Mesendoderm (in vitro differentiated cells): Measurements from ENCODE around the gene FCMR.

Experiments used
- DNase-seq: peaks from one replicate; pipeline ENCODE4 v3.0.0; 2013
- H2AK5ac ChIP-seq: 2 replicates; pipeline ENCODE4 v1.6.1; 2013; ENCODE audit warnings: low read length, inconsistent platforms
- H2BK120ac ChIP-seq: 2 replicates; pipeline ENCODE4 v1.6.1; 2013; ENCODE audit warnings: low read depth, mild to moderate bottlenecking, low read length, moderate library complexity, mixed read lengths
- H2BK15ac ChIP-seq: replicated peaks from 2 replicates; pipeline ENCODE4 v1.6.1; 2013; ENCODE audit warnings: low read depth, mild to moderate bottlenecking, moderate library complexity
- H2BK5ac ChIP-seq: 2 replicates; pipeline ENCODE4 v1.6.1; 2013; ENCODE audit warnings: low read length, inconsistent platforms
- H3K18ac ChIP-seq: 2 replicates; pipeline ENCODE4 v1.6.1; 2013; ENCODE audit warnings: mild to moderate bottlenecking, low read length, mixed read lengths
- H3K23ac ChIP-seq: one replicate; pipeline ENCODE4 v1.6.1; 2013; ENCODE audit warnings: low read length
- H3K27ac ChIP-seq: 2 replicates; pipeline ENCODE4 v1.5.1; 2013; ENCODE audit warnings: low read depth, mild to moderate bottlenecking, inconsistent platforms, low read length, moderate library complexity
- H3K27me3 ChIP-seq: 2 replicates; pipeline ENCODE4 v1.6.1; 2013; ENCODE audit warnings: low read length, control low read depth, mild to moderate bottlenecking, inconsistent platforms; ENCODE audit not compliant: insufficient read depth, poor library complexity
- H3K36me3 ChIP-seq: 2 replicates; pipeline ENCODE4 v1.6.1; 2013; ENCODE audit warnings: low read length, inconsistent platforms; ENCODE audit not compliant: control insufficient read depth, insufficient read depth
- H3K4ac ChIP-seq: one replicate; pipeline ENCODE4 v1.6.1; 2013; ENCODE audit warnings: low read depth, mild to moderate bottlenecking, low read length, moderate library complexity
- H3K4me1 ChIP-seq: 2 replicates; pipeline ENCODE4 v1.6.1; 2013; ENCODE audit warnings: low read depth, low read length, inconsistent platforms; ENCODE audit not compliant: control insufficient read depth
- H3K4me2 ChIP-seq: 2 replicates; pipeline ENCODE4 v1.6.1; 2013; ENCODE audit warnings: low read length
- H3K4me3 ChIP-seq: 2 replicates; pipeline ENCODE4 v1.5.1; 2013; ENCODE audit warnings: mild to moderate bottlenecking, low read length
- H3K56ac ChIP-seq: one replicate; pipeline ENCODE4 v1.6.1; 2013; ENCODE audit warnings: low read length
- H3K79me1 ChIP-seq: 2 replicates; pipeline ENCODE4 v1.6.1; 2013; ENCODE audit warnings: low read length, inconsistent platforms
- H3K79me2 ChIP-seq: 2 replicates; pipeline ENCODE4 v1.6.1; 2013; ENCODE audit warnings: mild to moderate bottlenecking, low read length; ENCODE audit not compliant: control insufficient read depth, insufficient read depth
- H3K9ac ChIP-seq: 2 replicates; pipeline ENCODE4 v1.6.1; 2013; ENCODE audit warnings: low read length, inconsistent platforms
- H4K5ac ChIP-seq: one replicate; pipeline ENCODE4 v1.6.1; 2013; ENCODE audit warnings: low read length
- H4K8ac ChIP-seq: one replicate; pipeline ENCODE4 v1.6.1; 2013; ENCODE audit warnings: low read depth, mild to moderate bottlenecking, control low read depth, low read length, moderate library complexity
- WGBS: extraction: QIAGEN DNeasy Blood & Tissue Kit; methylation state at CpG from one replicate; pipeline ENCODE4 v1.1.7; 2013; ENCODE audit warnings: low lambda C conversion rate, missing lambda C conversion rate; ENCODE audit not compliant: insufficient coverage; ENCODE audit errors: extremely low coverage; 5-methylcytosine and 5-hydroxymethylcytosine counted together

The FCMR gene

DNA sequence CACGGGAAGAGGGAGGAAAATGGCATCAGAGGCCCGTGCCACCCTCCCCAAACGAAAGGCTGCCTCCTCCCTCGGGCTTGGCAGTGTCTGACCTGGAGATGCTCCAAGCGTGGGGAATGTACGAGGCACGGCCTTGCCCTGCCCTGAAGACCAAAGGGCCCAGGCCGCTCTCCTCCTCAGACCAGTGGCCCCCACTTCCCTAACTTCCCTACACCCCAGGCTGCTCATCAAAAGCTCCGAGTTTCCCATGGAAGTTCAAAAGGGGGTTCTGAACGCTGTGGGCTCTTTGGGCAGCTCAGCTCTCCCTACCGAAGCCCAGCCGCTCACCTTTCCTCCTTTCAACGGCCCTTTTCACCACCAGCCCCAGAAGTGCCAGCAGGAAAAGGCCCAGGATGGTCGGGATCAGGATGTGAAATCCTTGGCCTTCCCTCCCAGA, 11.8 kb downstream of the FCMR start:
- Histone ChIP-seq H3K23ac (no peak overlapping the region), H2BK5ac (no peak overlapping the region), H3K27me3 (peaks cover 5% of the 10 kb centered on the region), H3K79me2 (no peaks in the 10 kb centered on the region), H4K5ac (no peak overlapping the region), H3K79me1 (no peaks in the 10 kb centered on the region), H3K4me3 (peak overlapping the region; percentile 25), H2AK5ac (no peak overlapping the region), H3K4me1 (peaks cover 3% of the 10 kb centered on the region), H3K18ac (no peak overlapping the region), H2BK120ac (no peak overlapping the region), H4K8ac (no peak overlapping the region), H3K36me3 (no peaks in the 10 kb centered on the region), H2BK15ac (no peak overlapping the region), H3K56ac (peak overlapping the region; percentile 63), H3K27ac (no peak overlapping the region), H3K4me2 (peak overlapping the region; percentile 72), H3K4ac (no peak overlapping the region), H3K9ac (peak overlapping the region; percentile 52)
- DNase-seq: peak; percentile 34
- WGBS: no CpG with 5 or more reads among the region's 14 CpGs

DNA sequence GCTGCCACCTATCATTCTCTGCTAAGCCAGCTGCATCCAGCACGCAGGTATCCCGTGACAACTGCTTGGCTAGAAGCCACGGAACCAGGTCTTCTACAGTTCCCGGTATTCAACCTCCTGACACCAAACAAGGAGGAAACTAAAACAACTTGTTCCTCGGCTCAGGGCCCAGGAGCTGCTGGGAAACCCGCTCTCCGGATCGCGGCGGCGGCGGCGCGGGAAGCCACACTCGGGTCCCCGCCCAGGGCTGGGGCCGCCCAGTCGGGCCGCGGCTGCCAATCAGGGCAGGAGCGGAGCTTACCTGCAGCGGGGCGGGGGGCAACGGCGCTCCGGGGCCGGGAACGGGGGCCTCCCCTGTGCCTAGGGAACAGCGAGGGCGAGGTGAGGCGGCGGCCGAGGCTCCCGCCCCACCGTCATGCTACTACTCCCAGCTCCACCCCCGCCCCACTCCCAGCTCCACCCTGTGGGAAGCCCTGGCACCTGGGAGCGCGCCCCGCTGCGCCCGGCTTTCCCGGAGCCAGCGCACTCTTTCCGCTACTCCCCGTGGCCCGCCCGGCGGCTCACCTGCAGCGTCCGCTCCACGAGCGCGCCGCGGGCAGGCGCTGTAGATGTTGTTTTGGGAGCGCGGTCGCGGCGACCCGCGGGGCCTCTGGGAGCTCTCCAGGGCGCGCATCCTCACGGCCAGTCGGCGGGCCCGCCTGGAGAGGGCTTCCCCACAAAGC, 12.4 kb downstream of the FCMR start:
- Histone ChIP-seq H3K56ac (peak overlapping the region; percentile 64), H3K27ac (no peak overlapping the region), H3K4me2 (peak overlapping the region; percentile 72), H3K27me3 (peaks cover 5% of the 10 kb centered on the region), H4K8ac (no peak overlapping the region), H3K18ac (no peak overlapping the region), H3K9ac (peak overlapping the region; percentile 60), H3K79me1 (no peaks in the 10 kb centered on the region), H2AK5ac (no peak overlapping the region), H3K4ac (no peak overlapping the region), H2BK15ac (no peak overlapping the region), H3K23ac (peak overlapping the region; percentile 80), H2BK5ac (no peak overlapping the region), H3K4me3 (peak overlapping the region; percentile 25), H3K4me1 (peaks cover 3% of the 10 kb centered on the region), H3K79me2 (no peaks in the 10 kb centered on the region), H3K36me3 (no peaks in the 10 kb centered on the region), H4K5ac (no peak overlapping the region), H2BK120ac (no peak overlapping the region)
- WGBS: no CpG with 5 or more reads among the region's 69 CpGs
- peak; percentile 59 for DNase-seq

DNA sequence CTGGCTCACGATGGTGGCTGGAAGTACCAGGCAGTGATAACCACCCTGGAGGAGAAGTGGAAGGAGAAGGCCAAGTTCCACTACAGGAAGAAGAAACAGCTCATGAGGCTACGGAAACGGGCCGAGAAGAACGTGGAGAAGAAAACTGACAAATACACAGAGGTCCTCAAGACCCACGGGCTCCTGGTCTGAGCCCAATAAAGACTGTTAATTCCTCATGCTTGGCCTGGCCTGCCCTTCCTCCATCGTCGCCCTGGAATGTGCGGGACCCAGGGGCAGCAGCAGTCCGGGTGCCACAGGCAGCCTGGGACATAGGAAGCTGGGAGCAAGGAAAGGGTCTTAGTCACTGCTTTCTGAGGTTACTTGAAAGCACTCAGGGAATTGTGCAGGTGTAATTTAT, 13.7 kb downstream of the FCMR start:
- H2BK5ac ChIP-seq: no peak overlapping the region
- H3K4me3 ChIP-seq: no peak overlapping the region
- no peak for DNase-seq
- peaks cover 3% of the 10 kb centered on the region for H3K4me1 ChIP-seq
- no peak overlapping the region for H3K4me2 ChIP-seq
- no peak overlapping the region for H3K23ac ChIP-seq
- H3K18ac ChIP-seq: no peak overlapping the region
- H2BK15ac ChIP-seq: no peak overlapping the region
- no peak overlapping the region for H4K8ac ChIP-seq
- H3K27ac ChIP-seq: no peak overlapping the region
- H4K5ac ChIP-seq: no peak overlapping the region
- H3K36me3 ChIP-seq: no peaks in the 10 kb centered on the region
- WGBS: no CpG with 5 or more reads among the region's 10 CpGs
- H2AK5ac ChIP-seq: no peak overlapping the region
- H3K79me2 ChIP-seq: no peaks in the 10 kb centered on the region
- no peak overlapping the region for H3K56ac ChIP-seq
- peaks cover 5% of the 10 kb centered on the region for H3K27me3 ChIP-seq
- H3K4ac ChIP-seq: no peak overlapping the region
- H2BK120ac ChIP-seq: no peak overlapping the region
- no peak overlapping the region for H3K9ac ChIP-seq
- no peaks in the 10 kb centered on the region for H3K79me1 ChIP-seq

DNA sequence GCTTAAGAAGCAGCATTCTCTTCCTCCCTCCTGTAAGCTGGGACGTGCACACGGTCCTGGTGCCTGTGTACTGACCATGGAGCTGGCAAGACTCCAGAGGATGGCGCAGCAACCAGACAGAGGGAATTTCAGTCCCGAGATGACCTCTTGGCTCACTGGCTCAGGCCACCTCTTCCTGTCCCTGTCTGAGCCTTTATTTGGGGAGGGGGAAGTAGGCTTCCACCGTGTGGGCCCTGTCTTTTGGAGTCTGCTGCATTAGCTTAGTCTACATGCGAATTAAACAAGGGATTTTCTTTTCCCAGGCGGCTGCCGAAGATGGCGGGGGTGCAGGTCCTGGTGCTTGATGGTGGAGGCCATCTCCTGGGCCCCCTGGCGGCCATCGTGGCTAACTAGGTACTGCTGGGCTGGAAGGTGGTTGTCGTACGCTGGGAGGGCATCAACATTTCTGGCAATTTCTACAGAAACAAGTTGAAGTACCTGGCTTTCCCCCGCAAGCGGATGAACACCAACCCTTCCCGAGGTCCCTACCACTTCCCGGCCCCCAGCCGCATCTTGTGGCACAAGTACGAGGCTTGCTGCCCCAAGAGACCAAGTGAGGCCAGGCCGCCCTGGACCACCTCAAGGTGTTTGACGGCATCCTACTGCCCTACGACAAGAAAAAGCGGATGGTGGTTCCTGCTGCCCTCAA, 14.3 kb downstream of the FCMR start:
- no CpG with 5 or more reads among the region's 23 CpGs for WGBS
- Histone ChIP-seq H4K8ac (no peak overlapping the region), H3K9ac (no peak overlapping the region), H4K5ac (no peak overlapping the region), H3K56ac (peak overlapping the region; percentile 44), H3K27ac (no peak overlapping the region), H2BK15ac (no peak overlapping the region), H3K4ac (no peak overlapping the region), H3K4me2 (no peak overlapping the region), H3K23ac (no peak overlapping the region), H2BK120ac (no peak overlapping the region), H3K27me3 (peaks cover 5% of the 10 kb centered on the region), H3K79me2 (no peaks in the 10 kb centered on the region), H3K4me3 (no peak overlapping the region), H3K79me1 (no peaks in the 10 kb centered on the region), H3K36me3 (no peaks in the 10 kb centered on the region), H3K18ac (no peak overlapping the region), H2BK5ac (no peak overlapping the region), H3K4me1 (peaks cover 3% of the 10 kb centered on the region), H2AK5ac (no peak overlapping the region)
- peak; percentile 67 for DNase-seq

DNA sequence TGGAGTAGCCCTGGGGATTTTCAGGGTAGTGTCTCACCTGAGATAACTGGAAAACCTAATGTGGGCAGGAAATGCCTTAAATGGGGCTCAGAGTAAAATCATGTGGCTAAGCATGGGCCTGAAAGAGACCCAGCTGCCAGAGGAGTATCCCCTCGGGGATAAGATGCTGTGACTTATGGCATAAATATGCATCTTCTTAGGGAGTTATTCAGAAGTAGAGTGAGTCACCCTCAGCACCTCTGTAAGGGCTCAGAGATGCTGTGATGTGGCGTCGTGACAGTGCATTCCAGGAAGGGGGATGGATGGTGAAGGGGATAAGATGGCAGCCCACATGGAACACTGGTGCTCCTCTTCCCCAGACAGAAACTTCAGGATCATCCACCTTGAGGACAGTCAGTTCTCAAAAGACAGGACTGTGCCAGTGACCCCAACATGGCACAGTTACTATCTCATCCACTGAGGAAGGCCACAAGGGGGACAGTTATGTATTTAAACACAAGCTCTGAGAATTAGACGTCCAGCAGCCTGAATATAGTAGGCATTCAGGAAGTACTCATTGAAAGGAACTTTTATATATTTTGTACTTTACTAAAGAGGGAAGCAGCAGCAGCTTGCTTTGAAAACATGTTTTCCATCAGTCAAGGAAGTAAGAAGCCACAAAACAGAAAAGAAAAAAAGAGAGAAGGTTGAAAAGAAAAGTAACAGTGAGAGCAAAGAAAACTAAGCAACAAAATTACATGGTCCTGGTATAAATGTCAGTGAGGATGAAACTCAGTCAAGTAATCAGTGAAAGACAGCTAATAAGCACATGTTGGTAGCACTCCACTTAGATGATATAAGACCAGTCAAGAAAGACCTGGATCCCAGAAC, 16.2 kb downstream of the FCMR start:
- no peak overlapping the region for H3K4ac ChIP-seq
- WGBS: no CpG with 5 or more reads among the region's 4 CpGs
- peak; percentile 90 for DNase-seq
- H4K8ac ChIP-seq: no peak overlapping the region
- H3K4me3 ChIP-seq: no peak overlapping the region
- no peak overlapping the region for H3K23ac ChIP-seq
- H3K9ac ChIP-seq: no peak overlapping the region
- no peak overlapping the region for H3K27ac ChIP-seq
- H2BK120ac ChIP-seq: no peak overlapping the region
- H3K18ac ChIP-seq: no peak overlapping the region
- no peaks in the 10 kb centered on the region for H3K79me2 ChIP-seq
- no peak overlapping the region for H3K4me2 ChIP-seq
- no peak overlapping the region for H2BK15ac ChIP-seq
- H3K79me1 ChIP-seq: no peaks in the 10 kb centered on the region
- no peak overlapping the region for H2BK5ac ChIP-seq
- no peak overlapping the region for H4K5ac ChIP-seq
- no peak overlapping the region for H3K56ac ChIP-seq
- peaks cover 3% of the 10 kb centered on the region for H3K4me1 ChIP-seq
- no peak overlapping the region for H2AK5ac ChIP-seq
- H3K27me3 ChIP-seq: peaks cover 5% of the 10 kb centered on the region
- no peaks in the 10 kb centered on the region for H3K36me3 ChIP-seq
